BLaER1 treated with 17β-estradiol and CSF1 and Interleukin-3, amounts not matched to agents 10 nM and 100 nM (cell line): ENCODE data around the gene SLC26A4.

Source experiments
- H3K27ac ChIP-seq, 11 experiments: shearing (Covaris generic); formaldehyde crosslinking; 2 replicates each; pipeline ENCODE4 v1.8.1; 2022
- H3K27me3 ChIP-seq, 11 experiments: shearing (Covaris generic); formaldehyde crosslinking; 2 replicates each; pipeline ENCODE4 v1.8.1; 2022
- H3K36me3 ChIP-seq, 11 experiments: shearing (Covaris generic); formaldehyde crosslinking; 2 replicates each; pipeline ENCODE4 v1.8.1; 2022
- H3K4me1 ChIP-seq, 10 experiments: shearing (Covaris generic); formaldehyde crosslinking; 2 replicates each; pipeline ENCODE4 v1.8.1; 2022
- H3K4me2 ChIP-seq, 11 experiments: shearing (Covaris generic); formaldehyde crosslinking; 2 replicates each; pipeline ENCODE4 v1.8.1; 2022
- H3K4me3 ChIP-seq, 10 experiments: shearing (Covaris generic); formaldehyde crosslinking; 2 replicates each; pipeline ENCODE4 v1.8.1; 2022
- H3K9ac ChIP-seq, 11 experiments: shearing (Covaris generic); formaldehyde crosslinking; 2 replicates each; pipeline ENCODE4 v1.8.1; 2022
- H3K9me3 ChIP-seq, 11 experiments: shearing (Covaris generic); formaldehyde crosslinking; replicated peaks in 1 of 11; 2 replicates each; pipeline ENCODE4 v1.8.1; 2022
- H4K20me1 ChIP-seq, 11 experiments: shearing (Covaris generic); formaldehyde crosslinking; 2 replicates each; pipeline ENCODE4 v1.8.1; 2022
- Cebpa-rat ChIP-seq, 11 experiments: shearing (Covaris generic); IDR thresholded peaks; 2 replicates each; pipeline ENCODE4 v1.8.1; 2022

The SLC26A4 gene

DNA sequence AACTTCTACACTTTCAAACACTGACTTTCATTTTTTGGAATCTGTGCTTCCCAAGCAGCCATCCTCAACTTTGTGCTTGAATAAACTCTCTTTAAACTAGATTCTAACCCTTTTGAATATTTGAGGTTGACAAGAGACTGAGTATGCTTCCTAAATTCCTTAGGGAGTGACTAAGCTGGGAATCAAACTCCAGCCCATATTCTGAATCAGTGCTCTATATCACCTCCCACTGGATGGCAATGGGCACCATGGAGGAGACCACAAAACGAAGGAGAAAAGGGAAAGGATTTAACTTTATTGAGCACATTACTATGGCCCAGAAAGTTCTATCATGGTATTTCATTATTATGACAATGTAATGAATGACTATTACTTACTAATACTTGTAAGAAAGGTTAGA is 17.2 kb upstream of the SLC26A4 start:
- Histone ChIP-seq H3K4me1 (peaks cover 0 to 47% (median 11%) of the 10 kb centered on the region in 10 experiments; a peak in 15 of 20 replicates), H3K9ac (no peak overlapping the region), H3K9me3 (peaks cover 0 to under 1% (median 0%) of the 10 kb centered on the region in 11 experiments; a peak in 1 of 22 replicates), H3K4me3 (no peak overlapping the region), H3K27me3 (no peaks in the 10 kb centered on the region), H4K20me1 (no peaks in the 10 kb centered on the region), H3K36me3 (no peaks in the 10 kb centered on the region), H3K27ac (peak overlapping the region in 3 of 11 experiments; percentile 4 to 45 (median 29); a peak in 2 of 22 replicates), H3K4me2 (peak overlapping the region in 2 of 11 experiments; percentile 62 to 64; a peak in 4 of 22 replicates)
- no peak for TF ChIP-seq Cebpa-rat (IDR thresholded peaks at IDR 0.05)

DNA sequence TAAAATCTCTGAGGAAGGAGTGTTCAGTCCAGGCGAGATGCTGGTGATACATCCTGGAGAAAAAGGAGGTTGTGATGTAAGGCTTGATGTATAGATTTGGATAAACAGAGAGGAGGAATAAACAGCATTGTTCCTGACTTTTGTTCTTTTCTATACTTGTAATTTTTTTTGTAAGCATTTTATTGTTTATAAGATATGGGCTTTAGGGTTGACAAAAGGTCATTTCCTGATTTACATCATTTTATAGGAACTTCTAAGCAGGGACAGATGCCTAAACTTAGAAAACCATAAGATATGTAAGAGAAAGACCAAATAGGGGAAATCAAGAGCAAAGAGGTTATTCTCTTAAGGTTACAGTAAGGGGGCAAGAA is 16.7 kb upstream of the SLC26A4 start:
- no peaks in the 10 kb centered on the region for H3K36me3 ChIP-seq
- no peak for TF ChIP-seq Cebpa-rat (IDR thresholded peaks at IDR 0.05)
- H3K27me3 ChIP-seq, result no peaks in the 10 kb centered on the region
- H3K9me3 ChIP-seq, result no peaks in the 10 kb centered on the region
- H4K20me1 ChIP-seq, result no peaks in the 10 kb centered on the region
- no peak overlapping the region for H3K4me3 ChIP-seq
- peaks cover 0 to 42% (median 7%) of the 10 kb centered on the region in 10 experiments; a peak in 13 of 20 replicates for H3K4me1 ChIP-seq
- H3K9ac ChIP-seq, result no peak overlapping the region
- H3K27ac ChIP-seq, result peak overlapping the region in 4 of 11 experiments; percentile 4 to 45 (median 26); a peak in 4 of 22 replicates
- H3K4me2 ChIP-seq, result peak overlapping the region in 4 of 11 experiments; percentile 39 to 66 (median 63); a peak in 6 of 22 replicates

DNA sequence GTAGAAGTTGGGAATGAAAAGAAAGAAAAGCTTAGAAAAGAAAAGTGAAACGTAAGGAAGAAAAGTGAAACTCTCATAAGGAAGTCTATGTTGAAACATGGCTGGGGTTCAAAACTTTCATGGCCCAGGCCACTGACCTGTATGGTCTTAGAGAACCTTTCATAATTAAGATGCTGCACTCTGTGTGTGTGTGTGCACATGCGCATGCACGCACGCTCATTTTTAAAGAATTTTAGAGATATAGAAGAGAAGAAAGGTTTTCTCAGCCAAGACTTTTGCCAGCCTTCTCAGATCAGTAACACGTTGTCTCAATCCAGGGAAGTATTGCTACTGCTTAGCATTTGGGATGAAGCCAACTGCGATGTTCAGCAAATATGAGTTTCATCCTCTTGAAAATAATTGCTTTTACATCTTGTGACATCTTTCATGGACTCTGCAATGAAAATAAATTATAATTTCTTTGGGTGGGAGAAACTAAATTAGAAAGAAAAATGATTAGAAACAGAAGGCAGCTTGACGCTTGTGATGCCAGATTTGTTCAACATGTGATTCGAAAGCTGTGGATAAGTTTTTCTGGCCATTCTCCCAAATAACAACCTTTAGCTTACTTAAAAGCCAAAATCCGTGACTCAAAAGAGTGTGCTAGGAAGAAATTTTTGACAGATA is 16.2 kb upstream of the SLC26A4 start:
- Histone ChIP-seq H3K27ac (peak overlapping the region in 4 of 11 experiments; percentile 4 to 45 (median 26); a peak in 5 of 22 replicates), H3K27me3 (no peaks in the 10 kb centered on the region), H4K20me1 (no peaks in the 10 kb centered on the region), H3K9ac (no peak overlapping the region), H3K4me3 (no peak overlapping the region), H3K4me1 (peaks cover 0 to 37% (median 6%) of the 10 kb centered on the region in 10 experiments; a peak in 9 of 20 replicates), H3K36me3 (no peaks in the 10 kb centered on the region), H3K4me2 (peak overlapping the region in 5 of 11 experiments; percentile 31 to 66 (median 62); a peak in 7 of 22 replicates), H3K9me3 (no peaks in the 10 kb centered on the region)
- TF ChIP-seq Cebpa-rat (IDR thresholded peaks at IDR 0.05), result no peak

DNA sequence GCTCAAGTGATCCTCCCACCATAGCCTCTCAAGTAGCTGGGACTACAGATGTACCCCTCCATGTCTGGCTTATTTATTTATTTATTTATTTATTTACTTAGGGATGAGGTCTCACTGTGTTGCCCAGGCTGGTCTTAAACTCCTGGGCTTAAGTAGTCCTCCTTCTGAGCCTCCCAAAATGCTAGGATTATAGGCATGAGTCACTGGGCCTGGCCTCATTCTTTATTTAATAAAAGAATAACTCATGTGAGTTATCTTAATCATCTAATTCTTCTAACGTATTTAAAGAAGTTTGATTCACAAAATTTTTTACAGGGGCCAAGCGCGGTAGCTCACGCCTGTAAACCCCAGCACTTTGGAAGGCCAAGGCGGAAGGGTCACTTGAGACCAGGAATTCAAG is 8.0 kb upstream of the SLC26A4 start:
- TF ChIP-seq Cebpa-rat (IDR thresholded peaks at IDR 0.05), result no peak
- no peak overlapping the region for H3K27ac ChIP-seq
- peaks cover 0 to 18% (median 0%) of the 10 kb centered on the region in 10 experiments; a peak in 5 of 20 replicates for H3K4me1 ChIP-seq
- H3K9ac ChIP-seq, result no peak overlapping the region
- H3K9me3 ChIP-seq, result peaks cover 0 to 9% (median 0%) of the 10 kb centered on the region in 11 experiments; a peak in 3 of 22 replicates
- H3K36me3 ChIP-seq, result no peaks in the 10 kb centered on the region
- H3K4me2 ChIP-seq, result no peak overlapping the region
- no peaks in the 10 kb centered on the region for H4K20me1 ChIP-seq
- H3K27me3 ChIP-seq, result no peaks in the 10 kb centered on the region
- no peak overlapping the region for H3K4me3 ChIP-seq

DNA sequence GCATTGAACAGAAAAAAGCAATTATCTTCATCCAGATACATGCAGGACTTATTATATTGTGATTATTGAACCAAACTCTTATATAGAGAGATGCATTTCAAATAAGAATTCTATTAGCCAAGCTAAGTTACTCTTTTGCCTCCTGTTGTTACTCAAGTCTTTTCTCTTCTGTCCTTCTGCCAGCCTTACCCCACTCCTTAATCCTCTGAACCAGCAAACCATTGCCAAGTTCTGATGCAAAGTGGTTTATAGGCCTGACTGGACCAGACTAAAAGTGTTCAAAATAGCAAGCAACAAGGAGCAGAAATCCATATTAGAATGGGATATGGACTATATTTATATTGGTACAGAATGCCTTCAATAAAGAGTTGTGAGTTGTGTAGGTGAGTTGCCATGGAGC is 2.2 kb upstream of the SLC26A4 start:
- Histone ChIP-seq H3K9ac (no peak overlapping the region), H3K4me1 (peaks cover 0 to 24% (median 0%) of the 10 kb centered on the region in 10 experiments; a peak in 7 of 20 replicates), H3K27me3 (no peaks in the 10 kb centered on the region), H3K36me3 (peaks cover 0 to 4% (median 0%) of the 10 kb centered on the region in 11 experiments; a peak in 1 of 22 replicates), H3K27ac (no peak overlapping the region), H3K9me3 (peaks cover 18 to 21% (median 20%) of the 10 kb centered on the region in 11 experiments), H4K20me1 (no peaks in the 10 kb centered on the region), H3K4me3 (no peak overlapping the region), H3K4me2 (no peak overlapping the region)
- TF ChIP-seq Cebpa-rat (IDR thresholded peaks at IDR 0.05), result no peak

DNA sequence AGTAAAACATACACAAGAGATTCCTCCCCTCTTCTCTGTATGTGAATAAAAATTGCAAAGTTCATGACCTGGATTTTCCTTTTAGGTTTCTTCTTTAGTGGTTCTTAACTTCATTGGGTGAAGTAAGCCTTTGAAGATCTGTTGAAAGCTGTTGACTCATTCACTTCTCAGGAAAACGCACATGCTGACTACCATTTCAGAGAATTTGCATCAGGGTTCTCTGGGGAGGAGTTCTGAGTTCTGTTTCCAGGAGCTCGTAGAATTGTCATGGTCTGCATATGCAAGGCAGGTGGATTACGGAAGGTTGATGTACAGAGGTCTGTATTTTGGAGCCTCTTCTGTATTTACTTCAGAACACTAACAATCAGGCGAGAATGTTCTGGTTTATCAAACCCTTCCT is 962 bp upstream of the SLC26A4 start:
- Histone ChIP-seq H3K36me3 (peaks cover 0 to 4% (median 0%) of the 10 kb centered on the region in 11 experiments; a peak in 1 of 22 replicates), H3K9me3 (peaks cover 18 to 21% (median 20%) of the 10 kb centered on the region in 11 experiments), H3K27me3 (no peaks in the 10 kb centered on the region), H3K9ac (no peak overlapping the region), H3K4me1 (peaks cover 0 to 18% (median 0%) of the 10 kb centered on the region in 10 experiments; a peak in 7 of 20 replicates), H3K4me3 (no peak overlapping the region), H4K20me1 (no peaks in the 10 kb centered on the region), H3K27ac (no peak overlapping the region), H3K4me2 (no peak overlapping the region; a peak in 1 of 22 replicates)
- TF ChIP-seq Cebpa-rat (IDR thresholded peaks at IDR 0.05), result no peak

DNA sequence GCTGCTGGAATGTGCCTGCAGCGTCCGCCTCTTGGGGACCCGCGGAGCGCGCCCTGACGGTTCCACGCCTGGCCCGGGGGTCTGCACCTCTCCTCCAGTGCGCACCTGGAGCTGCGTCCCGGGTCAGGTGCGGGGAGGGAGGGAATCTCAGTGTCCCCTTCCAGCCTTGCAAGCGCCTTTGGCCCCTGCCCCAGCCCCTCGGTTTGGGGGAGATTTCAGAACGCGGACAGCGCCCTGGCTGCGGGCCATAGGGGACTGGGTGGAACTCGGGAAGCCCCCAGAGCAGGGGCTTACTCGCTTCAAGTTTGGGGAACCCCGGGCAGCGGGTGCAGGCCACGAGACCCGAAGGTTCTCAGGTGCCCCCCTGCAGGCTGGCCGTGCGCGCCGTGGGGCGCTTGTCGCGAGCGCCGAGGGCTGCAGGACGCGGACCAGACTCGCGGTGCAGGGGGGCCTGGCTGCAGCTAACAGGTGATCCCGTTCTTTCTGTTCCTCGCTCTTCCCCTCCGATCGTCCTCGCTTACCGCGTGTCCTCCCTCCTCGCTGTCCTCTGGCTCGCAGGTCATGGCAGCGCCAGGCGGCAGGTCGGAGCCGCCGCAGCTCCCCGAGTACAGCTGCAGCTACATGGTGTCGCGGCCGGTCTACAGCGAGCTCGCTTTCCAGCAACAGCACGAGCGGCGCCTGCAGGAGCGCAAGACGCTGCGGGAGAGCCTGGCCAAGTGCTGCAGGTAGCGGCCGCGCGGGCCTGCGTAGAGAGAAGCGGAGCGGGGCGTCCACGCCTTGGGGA is 645 bp downstream of the SLC26A4 start:
- peaks cover 18 to 21% (median 20%) of the 10 kb centered on the region in 11 experiments for H3K9me3 ChIP-seq
- no peak overlapping the region for H3K9ac ChIP-seq
- H3K27ac ChIP-seq, result no peak overlapping the region
- no peak overlapping the region for H3K4me3 ChIP-seq
- H3K4me2 ChIP-seq, result no peak overlapping the region
- no peaks in the 10 kb centered on the region for H4K20me1 ChIP-seq
- peaks cover 0 to 4% (median 0%) of the 10 kb centered on the region in 11 experiments; a peak in 1 of 22 replicates for H3K36me3 ChIP-seq
- H3K4me1 ChIP-seq, result peaks cover 0 to 6% (median 0%) of the 10 kb centered on the region in 10 experiments; a peak in 3 of 20 replicates
- no peaks in the 10 kb centered on the region for H3K27me3 ChIP-seq
- TF ChIP-seq Cebpa-rat (IDR thresholded peaks at IDR 0.05), result no peak

DNA sequence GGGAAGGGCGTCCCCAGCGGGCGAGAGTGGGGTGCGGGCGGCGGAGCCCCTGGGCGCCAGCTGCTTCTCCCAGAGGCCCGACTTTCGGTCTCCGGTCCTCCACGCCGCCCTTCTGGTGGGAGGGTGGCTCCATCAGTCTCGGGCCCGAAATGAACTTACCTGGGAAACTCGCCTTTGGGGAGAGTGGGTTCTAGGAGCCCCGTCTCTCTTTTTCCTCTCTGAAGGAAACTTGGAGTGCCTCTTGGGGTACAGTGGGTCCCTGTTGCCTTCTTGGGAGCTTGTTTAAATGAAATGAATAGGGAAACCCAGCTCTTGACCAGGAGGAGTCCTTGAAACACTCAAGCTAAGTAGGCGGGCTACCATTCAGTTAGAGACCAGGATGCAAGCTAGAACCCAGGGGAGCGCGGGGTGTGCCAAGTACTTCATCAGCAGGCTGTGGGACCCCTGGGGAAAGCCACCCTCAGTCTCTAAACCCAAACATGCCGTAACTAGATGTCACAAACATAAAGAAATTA is 1.3 kb downstream of the SLC26A4 start:
- H3K4me1 ChIP-seq, result peaks cover 0 to 6% (median 0%) of the 10 kb centered on the region in 10 experiments; a peak in 3 of 20 replicates
- no peak overlapping the region for H3K27ac ChIP-seq
- H3K9me3 ChIP-seq, result peaks cover 18 to 21% (median 20%) of the 10 kb centered on the region in 11 experiments
- peaks cover 0 to 4% (median 0%) of the 10 kb centered on the region in 11 experiments; a peak in 1 of 22 replicates for H3K36me3 ChIP-seq
- no peak overlapping the region for H3K4me2 ChIP-seq
- no peak for TF ChIP-seq Cebpa-rat (IDR thresholded peaks at IDR 0.05)
- no peaks in the 10 kb centered on the region for H3K27me3 ChIP-seq
- H4K20me1 ChIP-seq, result no peaks in the 10 kb centered on the region
- no peak overlapping the region for H3K9ac ChIP-seq
- no peak overlapping the region for H3K4me3 ChIP-seq

DNA sequence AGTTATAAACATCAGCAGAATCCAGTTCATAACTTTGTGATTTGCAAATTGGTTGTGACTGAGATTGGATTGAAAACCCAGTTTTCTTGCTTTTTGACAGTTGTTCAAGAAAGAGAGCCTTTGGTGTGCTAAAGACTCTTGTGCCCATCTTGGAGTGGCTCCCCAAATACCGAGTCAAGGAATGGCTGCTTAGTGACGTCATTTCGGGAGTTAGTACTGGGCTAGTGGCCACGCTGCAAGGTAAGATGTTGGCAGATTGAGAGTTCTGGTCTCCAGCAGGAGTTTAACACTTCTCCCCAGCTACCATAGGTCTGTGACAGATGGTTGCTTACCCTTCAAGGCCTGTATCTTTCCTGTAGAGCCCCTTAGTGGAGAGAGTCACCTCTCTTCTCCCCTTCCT is 2.6 kb downstream of the SLC26A4 start:
- Histone ChIP-seq H3K9me3 (peaks cover 18 to 21% (median 20%) of the 10 kb centered on the region in 11 experiments), H3K27me3 (no peaks in the 10 kb centered on the region)
- no peak for TF ChIP-seq Cebpa-rat (IDR thresholded peaks at IDR 0.05)

More for the DNA sequence above, 2.6 kb downstream of the SLC26A4 start:
- no peak overlapping the region for H3K4me2 ChIP-seq
- H3K4me1 ChIP-seq, result peaks cover 0 to 6% (median 0%) of the 10 kb centered on the region in 10 experiments; a peak in 3 of 20 replicates
- no peak overlapping the region for H3K4me3 ChIP-seq
- H4K20me1 ChIP-seq, result no peaks in the 10 kb centered on the region
- no peak overlapping the region for H3K9ac ChIP-seq
- H3K36me3 ChIP-seq, result peaks cover 0 to 4% (median 0%) of the 10 kb centered on the region in 11 experiments; a peak in 1 of 22 replicates
- H3K27ac ChIP-seq, result no peak overlapping the region
